ENCODE data around the gene PLD3. TPM values are rescaled to one million over a fixed set of nuclear protein-coding genes. Genes with fewer than 3 reads are reported as not detected.

The PLD3 gene
- total RNA-seq, 1 donor from 2014 or later: 116 TPM

- H3K36me3 ChIP-seq: no peaks in the 10 kb centered on the region
- Mint-ChIP-seq H3K4me1 (peaks cover 27% of the 10 kb centered on the region), H3K27me3 (ENCODE audit: insufficient read depth, low read depth) (peaks cover 13% of the 10 kb centered on the region), H3K36me3 (no peaks in the 10 kb centered on the region), H3K4me3 (peak overlapping the region; percentile 80), H3K9me3 (no peaks in the 10 kb centered on the region), H3K27ac (no peak overlapping the region)
- H3K4me3 ChIP-seq: no peak overlapping the region
- no peak for DNase-seq (ENCODE audit: low spot score)
- H2AFZ ChIP-seq (replicated peaks): no peak overlapping the region
- H3K9ac ChIP-seq: no peak overlapping the region
- H3K9me3 ChIP-seq (ENCODE audit: low read depth): no peaks in the 10 kb centered on the region
- no peaks in the 10 kb centered on the region for H3K27me3 ChIP-seq
- peaks cover 47% of the 10 kb centered on the region for H3F3A ChIP-seq (ENCODE audit: low read depth)
- H3K27ac ChIP-seq: no peak overlapping the region
- no peak overlapping the region for H3K4me2 ChIP-seq
- peaks cover 11% of the 10 kb centered on the region for H3K4me1 ChIP-seq
- H4K20me1 ChIP-seq (ENCODE audit: low read depth): no peaks in the 10 kb centered on the region
- TF ChIP-seq EZH2phosphoT487 (IDR thresholded peaks at IDR 0.05) (no peak), EZH2 (IDR thresholded peaks at IDR 0.05) (no peak), CTCF (IDR thresholded peaks at IDR 0.05) (no peak)
- H3K79me2 ChIP-seq (ENCODE audit: low read depth): peaks cover 7% of the 10 kb centered on the region
Observed at GRCh38 chr19:40422748-40423566, 74.5 kb downstream of the PLD3 start.

- Mint-ChIP-seq H3K4me3 (no peak overlapping the region), H3K27ac (no peak overlapping the region), H3K9me3 (no peaks in the 10 kb centered on the region), H3K36me3 (no peaks in the 10 kb centered on the region), H3K27me3 (ENCODE audit: insufficient read depth, low read depth) (peaks cover 14% of the 10 kb centered on the region), H3K4me1 (peaks cover 24% of the 10 kb centered on the region)
- Histone ChIP-seq H3K4me3 (no peak overlapping the region), H4K20me1 (ENCODE audit: low read depth) (no peaks in the 10 kb centered on the region), H3K27ac (no peak overlapping the region), H2AFZ (replicated peaks) (no peak overlapping the region), H3K4me2 (peak overlapping the region; percentile 85), H3K4me1 (peaks cover 11% of the 10 kb centered on the region), H3K9me3 (ENCODE audit: low read depth) (no peaks in the 10 kb centered on the region), H3F3A (ENCODE audit: low read depth) (peaks cover 49% of the 10 kb centered on the region), H3K36me3 (no peaks in the 10 kb centered on the region), H3K9ac (no peak overlapping the region), H3K79me2 (ENCODE audit: low read depth) (peaks cover 7% of the 10 kb centered on the region), H3K27me3 (no peaks in the 10 kb centered on the region)
- no peak for DNase-seq (ENCODE audit: low spot score)
- TF ChIP-seq CTCF (IDR thresholded peaks at IDR 0.05) (no peak), EZH2phosphoT487 (IDR thresholded peaks at IDR 0.05) (no peak), EZH2 (IDR thresholded peaks at IDR 0.05) (no peak)
Observed at GRCh38 chr19:40423938-40424337, 75.4 kb downstream of the PLD3 start.

- peak overlapping the region; percentile 81 for H3K4me3 ChIP-seq
- Mint-ChIP-seq H3K4me1 (peaks cover 27% of the 10 kb centered on the region), H3K4me3 (peak overlapping the region; percentile 98), H3K27me3 (ENCODE audit: insufficient read depth, low read depth) (peaks cover 16% of the 10 kb centered on the region), H3K9me3 (no peaks in the 10 kb centered on the region), H3K36me3 (no peaks in the 10 kb centered on the region), H3K27ac (peak overlapping the region; percentile 97)
- H3K36me3 ChIP-seq: no peaks in the 10 kb centered on the region
- peak overlapping the region; percentile 85 for H3K4me2 ChIP-seq
- peaks cover 7% of the 10 kb centered on the region for H3K79me2 ChIP-seq (ENCODE audit: low read depth)
- no peak overlapping the region for H3K9ac ChIP-seq
- H3K27me3 ChIP-seq: no peaks in the 10 kb centered on the region
- no peaks in the 10 kb centered on the region for H4K20me1 ChIP-seq (ENCODE audit: low read depth)
- H2AFZ ChIP-seq (replicated peaks): peak overlapping the region; percentile 88
- H3K9me3 ChIP-seq (ENCODE audit: low read depth): no peaks in the 10 kb centered on the region
- H3F3A ChIP-seq (ENCODE audit: low read depth): peaks cover 52% of the 10 kb centered on the region
- peak; percentile 50 for DNase-seq (ENCODE audit: low spot score)
- TF ChIP-seq EZH2phosphoT487 (IDR thresholded peaks at IDR 0.05) (no peak), EZH2 (IDR thresholded peaks at IDR 0.05) (no peak), CTCF (IDR thresholded peaks at IDR 0.05) (no peak)
- peak overlapping the region; percentile 89 for H3K27ac ChIP-seq
- peaks cover 11% of the 10 kb centered on the region for H3K4me1 ChIP-seq
Observed at GRCh38 chr19:40424637-40425449, 76.3 kb downstream of the PLD3 start.
